ENCODE measurements around the gene REPS1.
"Not testable (repeated sequence)": the region's sequence is repeated elsewhere in the genome, so short reads cannot be mapped to it uniquely, and the experiment has no call there.

Gene REPS1

GRCh38 chr6:138970159-138970558, 17.9 kb downstream of the REPS1 start:
- DNase-seq (ENCODE audit: low spot score): no peak

GRCh38 chr6:138966870-138967269, 21.2 kb downstream of the REPS1 start:
- DNase-seq (ENCODE audit: low spot score): no peak

GRCh38 chr6:138965971-138966370, 22.1 kb downstream of the REPS1 start:
- DNase-seq (ENCODE audit: low spot score): no peak

GRCh38 chr6:138965291-138965874, 22.7 kb downstream of the REPS1 start:
- no peak for DNase-seq (ENCODE audit: low spot score)

- no peak for DNase-seq (ENCODE audit: low spot score)
Measured at GRCh38 chr6:138964012-138964411, 24.0 kb downstream of the REPS1 start.

GRCh38 chr6:138963531-138963930, 24.5 kb downstream of the REPS1 start:
- DNase-seq (ENCODE audit: low spot score): no peak

GRCh38 chr6:138963119-138963518, 24.9 kb downstream of the REPS1 start:
- DNase-seq (ENCODE audit: low spot score): no peak

GRCh38 chr6:138959521-138959920, 28.5 kb downstream of the REPS1 start:
- DNase-seq (ENCODE audit: low spot score): no peak

GRCh38 chr6:138958595-138958994, 29.5 kb downstream of the REPS1 start:
- DNase-seq (ENCODE audit: low spot score): no peak

GRCh38 chr6:138957903-138958302, 30.1 kb downstream of the REPS1 start:
- DNase-seq (ENCODE audit: low spot score): no peak

GRCh38 chr6:138957484-138957883, 30.6 kb downstream of the REPS1 start:
- DNase-seq (ENCODE audit: low spot score): no peak

- DNase-seq (ENCODE audit: low spot score): no peak
Measured at GRCh38 chr6:138956244-138956924, 31.7 kb downstream of the REPS1 start.

- DNase-seq (ENCODE audit: low spot score): no peak
Measured at GRCh38 chr6:138955262-138955661, 32.8 kb downstream of the REPS1 start.

GRCh38 chr6:138953451-138953850, 34.6 kb downstream of the REPS1 start:
- DNase-seq (ENCODE audit: low spot score): no peak

GRCh38 chr6:138948546-138949179, 39.4 kb downstream of the REPS1 start:
- DNase-seq (ENCODE audit: low spot score): no peak

GRCh38 chr6:138948004-138948403, 40.0 kb downstream of the REPS1 start:
- no peak for DNase-seq (ENCODE audit: low spot score)

- peak; percentile 21 for DNase-seq (ENCODE audit: low spot score)
Measured at GRCh38 chr6:138945354-138945753, 42.7 kb downstream of the REPS1 start.

- peak; percentile 14 for DNase-seq (ENCODE audit: low spot score)
Measured at GRCh38 chr6:138944412-138944811, 43.6 kb downstream of the REPS1 start.

- no peak for DNase-seq (ENCODE audit: low spot score)
Measured at GRCh38 chr6:138943089-138943625, 44.9 kb downstream of the REPS1 start.

- DNase-seq (ENCODE audit: low spot score): not testable (repeated sequence)
Measured at GRCh38 chr6:138936873-138937272, 51.2 kb downstream of the REPS1 start.

GRCh38 chr6:138931660-138932059, 56.4 kb downstream of the REPS1 start:
- DNase-seq (ENCODE audit: low spot score): no peak

- DNase-seq (ENCODE audit: low spot score): no peak
Measured at GRCh38 chr6:138926579-138926978, 61.5 kb downstream of the REPS1 start.

- DNase-seq (ENCODE audit: low spot score): no peak
Measured at GRCh38 chr6:138925806-138926205, 62.2 kb downstream of the REPS1 start.
